ENCODE measurements around the gene METTL3. TPM values are rescaled to one million over a fixed set of nuclear protein-coding genes. Genes with fewer than 3 reads are reported as not detected.
A peak's percentile ranks its signal among the peaks of the same experiment; 100 is the strongest.

The METTL3 gene
- total RNA-seq, 8 experiments from 2014 or later = 26.6 to 76.2 (median 49.8) TPM

DNA sequence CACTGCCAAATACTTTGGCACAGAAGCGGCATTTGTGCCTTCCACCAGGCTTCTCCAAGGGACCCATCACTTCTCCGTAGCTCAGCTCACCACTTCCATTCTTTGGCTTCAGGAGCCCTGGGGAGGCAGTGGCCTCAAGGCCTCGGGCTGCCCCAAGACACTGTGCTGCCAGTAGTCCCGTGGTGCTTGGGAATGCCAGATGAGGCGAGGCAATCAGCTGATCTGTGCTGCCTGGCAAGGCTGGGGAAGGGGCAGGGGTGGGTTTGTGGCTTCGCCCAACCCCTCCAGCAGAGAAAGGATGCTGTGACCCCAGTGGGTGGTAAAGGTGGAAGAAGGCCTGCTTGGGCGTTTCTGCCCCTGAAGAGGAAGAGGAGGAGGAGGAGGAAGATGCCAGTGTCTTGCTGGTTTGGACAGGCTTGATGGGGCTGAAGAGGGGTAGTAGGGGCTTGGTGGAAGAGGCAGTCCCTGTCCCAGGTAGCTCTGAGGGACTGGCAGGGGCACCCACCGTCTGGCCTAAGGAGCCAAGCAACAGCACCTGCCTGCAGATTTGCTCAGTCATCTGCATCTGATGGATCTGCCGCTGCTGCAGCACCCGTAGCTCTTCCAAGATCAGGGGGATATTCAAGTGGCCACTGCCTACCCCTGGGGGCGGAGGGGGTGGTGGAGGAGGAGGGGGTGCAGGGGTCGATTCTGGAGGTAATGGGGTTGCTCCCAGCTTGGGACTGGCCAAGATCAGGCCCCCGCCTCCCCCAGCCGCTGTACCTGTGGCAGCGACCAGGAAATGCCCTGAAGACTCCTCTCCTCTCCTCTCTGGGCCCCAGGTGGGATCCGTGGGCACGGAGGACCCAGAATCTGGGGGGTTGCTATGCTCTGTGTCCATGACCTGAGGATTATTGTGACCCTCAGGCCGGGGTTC lies 13.7 kb upstream of the METTL3 start:
- in situ Hi-C loops (cut with MboI; ENCODE audit: low pct_unique_long_range_greater_than_20kb in 2 of 9, low sequenced_read_pairs in 9 of 9, unreplicated experiment in 9 of 9) = no loop called here
- peaks cover 18 to 20% of the 10 kb centered on the region in 2 donors for H3K4me1 ChIP-seq (replicated peaks in 1 of 2)
- no peak for ATAC-seq (replicated peaks in 6 of 8)
- H3K4me3 ChIP-seq = peak overlapping the region; percentile 69 to 99 (median 83)
- H3K27ac ChIP-seq = peak overlapping the region; percentile 91 to 92
- WGBS, 10 experiments = 40 to 100% (median 82%) methylated on average over 1 to 6 of the region's 18 CpGs; no CpG with 5 or more reads in 5 of the 10 experiments

DNA sequence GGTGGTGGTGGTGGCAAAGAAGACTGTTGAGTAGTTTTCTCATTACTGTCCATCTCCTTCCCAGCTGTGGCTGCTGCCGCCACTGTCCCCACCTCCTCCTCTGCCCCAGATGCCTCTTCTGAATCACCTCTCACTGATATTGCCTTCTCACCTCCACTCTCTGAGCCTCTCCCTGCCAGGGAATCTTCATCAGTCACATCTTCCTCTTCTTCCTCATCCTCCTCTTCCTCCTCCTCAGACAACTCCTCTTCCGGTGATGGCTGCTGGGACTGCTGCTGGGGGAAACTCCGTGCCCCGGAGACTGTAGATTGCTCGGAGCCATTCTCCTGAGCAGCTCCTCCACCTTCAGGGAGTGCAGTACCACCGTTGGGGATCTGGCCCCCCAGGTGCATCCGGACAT lies 12.1 kb upstream of the METTL3 start:
- Histone ChIP-seq H3K4me3 (no peak overlapping the region), H3K4me1 (replicated peaks in 1 of 2) (peaks cover 24 to 27% of the 10 kb centered on the region in 2 donors), H3K27ac (no peak overlapping the region)
- 17 to 100% (median 82%) methylated on average over 1 to 6 of the region's 7 CpGs; no CpG with 5 or more reads in 4 of the 10 experiments for WGBS, 10 experiments
- in situ Hi-C loops (cut with MboI; ENCODE audit: low pct_unique_long_range_greater_than_20kb in 2 of 9, low sequenced_read_pairs in 9 of 9, unreplicated experiment in 9 of 9) = no loop called here
- no peak for ATAC-seq (replicated peaks in 6 of 8)

DNA sequence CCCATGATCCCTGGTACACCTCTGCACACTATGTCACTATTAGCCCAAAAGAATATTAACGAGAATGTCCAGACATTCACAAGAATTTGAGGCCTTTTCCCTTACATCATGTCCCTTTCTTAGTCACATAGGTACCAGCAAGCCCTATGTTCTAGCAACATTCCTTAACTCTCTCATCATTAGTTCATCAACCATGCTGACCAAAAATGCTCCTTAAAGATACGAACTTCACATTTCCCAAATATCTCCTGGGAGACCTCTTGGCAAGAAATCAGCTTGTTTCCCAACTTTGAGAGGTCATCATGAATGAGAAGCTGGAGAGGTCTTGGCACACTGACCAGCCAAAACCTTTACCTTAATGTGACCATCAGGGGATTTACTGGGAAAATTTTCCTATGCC lies 10.4 kb upstream of the METTL3 start:
- H3K4me1 ChIP-seq (replicated peaks in 1 of 2) = peaks cover 20 to 21% of the 10 kb centered on the region in 2 donors
- WGBS, 10 experiments = 0 to 100% (median 80%) methylated on average over 1 to 2 of the region's 2 CpGs; no CpG with 5 or more reads in 3 of the 10 experiments
- H3K27ac ChIP-seq = no peak overlapping the region
- in situ Hi-C loops (cut with MboI; ENCODE audit: low pct_unique_long_range_greater_than_20kb in 2 of 9, low sequenced_read_pairs in 9 of 9, unreplicated experiment in 9 of 9) = no loop called here
- no peak overlapping the region for H3K4me3 ChIP-seq
- ATAC-seq (replicated peaks in 6 of 8) = no peak

DNA sequence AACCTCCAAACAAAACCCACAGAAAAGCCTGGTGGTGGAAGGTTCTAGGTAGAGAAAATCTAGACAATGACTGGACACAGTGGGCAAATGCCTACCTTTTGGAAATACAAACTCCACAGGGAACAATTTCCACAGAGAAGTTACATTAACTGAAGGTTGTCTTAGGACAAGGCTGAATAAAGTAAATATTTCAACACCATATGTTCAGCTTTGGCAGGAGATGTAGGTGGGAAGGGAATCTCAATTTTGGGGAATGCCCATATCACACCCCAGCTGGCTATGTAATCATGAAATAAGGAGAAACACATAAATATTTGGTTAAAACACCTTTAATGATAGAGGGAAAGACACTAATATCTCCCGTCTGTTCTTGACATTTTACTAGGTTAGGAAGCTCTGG lies 9.6 kb upstream of the METTL3 start:
- 43 to 100% (median 80%) methylated on average over 1 of the region's 1 CpG; no CpG with 5 or more reads in 5 of the 10 experiments for WGBS, 10 experiments
- Histone ChIP-seq H3K4me1 (replicated peaks in 1 of 2) (peaks cover 20 to 21% of the 10 kb centered on the region in 2 donors), H3K27ac (no peak overlapping the region), H3K4me3 (no peak overlapping the region)
- in situ Hi-C loops (cut with MboI; ENCODE audit: low pct_unique_long_range_greater_than_20kb in 2 of 9, low sequenced_read_pairs in 9 of 9, unreplicated experiment in 9 of 9) = no loop called here
- ATAC-seq (replicated peaks in 6 of 8) = no peak

DNA sequence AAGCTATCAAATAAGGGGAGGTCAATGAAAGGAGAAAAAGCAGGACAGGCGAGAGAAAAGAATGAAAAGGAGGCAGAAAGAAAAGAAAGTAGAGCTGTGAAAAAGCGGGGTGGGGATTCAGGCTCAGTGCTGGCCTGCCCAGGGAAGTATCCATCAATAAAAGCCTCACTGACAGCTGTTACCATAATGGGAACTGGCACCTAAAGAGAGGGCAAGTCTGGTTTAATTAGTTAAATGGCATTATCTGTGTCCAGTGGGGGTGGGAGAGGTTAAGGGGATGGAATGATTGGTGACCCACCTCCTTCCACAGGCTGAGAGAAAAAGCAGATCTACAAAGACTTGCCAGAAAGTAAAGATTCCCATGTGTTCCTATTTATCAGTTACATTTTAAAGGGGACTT lies 7.6 kb upstream of the METTL3 start:
- 12 to 63% (median 30%) methylated on average over 2 of the region's 2 CpGs; no CpG with 5 or more reads in 1 of the 10 experiments for whole genome bisulfite sequencing, 10 experiments
- Histone ChIP-seq H3K4me1 (replicated peaks in 1 of 2) (peaks cover 14 to 17% of the 10 kb centered on the region in 2 donors), H3K4me3 (no peak overlapping the region), H3K27ac (no peak overlapping the region)
- ATAC-seq (replicated peaks in 6 of 8) = peak in 4 of 8 experiments; percentile 10 to 40 (median 32)
- in situ Hi-C loops (cut with MboI; ENCODE audit: low pct_unique_long_range_greater_than_20kb in 2 of 9, low sequenced_read_pairs in 9 of 9, unreplicated experiment in 9 of 9) = no loop called here

DNA sequence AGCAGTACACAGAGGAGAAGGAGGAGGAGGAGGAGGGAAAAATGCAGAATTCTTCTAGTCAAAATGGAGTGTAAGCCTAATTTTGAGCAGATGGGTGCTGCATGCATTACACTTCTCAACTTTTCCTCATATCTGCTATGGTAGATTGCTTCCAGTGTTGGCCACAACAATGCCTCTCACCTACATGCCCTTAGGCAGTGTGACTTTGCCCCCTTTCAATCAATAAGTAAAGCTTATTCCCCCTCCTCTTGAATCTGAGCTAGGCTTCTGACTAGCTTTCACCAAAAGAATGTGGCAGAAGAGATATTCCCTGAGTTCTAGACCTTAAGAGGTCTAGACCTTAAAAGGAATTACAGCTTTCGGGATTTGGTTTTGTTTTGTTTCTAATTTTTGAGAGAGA lies 3.2 kb upstream of the METTL3 start:
- WGBS, 10 experiments = 80 to 100% (median 92%) methylated on average over 1 of the region's 1 CpG; no CpG with 5 or more reads in 6 of the 10 experiments
- H3K4me1 ChIP-seq (replicated peaks in 1 of 2) = peaks cover 15 to 16% of the 10 kb centered on the region in 2 donors

DNA sequence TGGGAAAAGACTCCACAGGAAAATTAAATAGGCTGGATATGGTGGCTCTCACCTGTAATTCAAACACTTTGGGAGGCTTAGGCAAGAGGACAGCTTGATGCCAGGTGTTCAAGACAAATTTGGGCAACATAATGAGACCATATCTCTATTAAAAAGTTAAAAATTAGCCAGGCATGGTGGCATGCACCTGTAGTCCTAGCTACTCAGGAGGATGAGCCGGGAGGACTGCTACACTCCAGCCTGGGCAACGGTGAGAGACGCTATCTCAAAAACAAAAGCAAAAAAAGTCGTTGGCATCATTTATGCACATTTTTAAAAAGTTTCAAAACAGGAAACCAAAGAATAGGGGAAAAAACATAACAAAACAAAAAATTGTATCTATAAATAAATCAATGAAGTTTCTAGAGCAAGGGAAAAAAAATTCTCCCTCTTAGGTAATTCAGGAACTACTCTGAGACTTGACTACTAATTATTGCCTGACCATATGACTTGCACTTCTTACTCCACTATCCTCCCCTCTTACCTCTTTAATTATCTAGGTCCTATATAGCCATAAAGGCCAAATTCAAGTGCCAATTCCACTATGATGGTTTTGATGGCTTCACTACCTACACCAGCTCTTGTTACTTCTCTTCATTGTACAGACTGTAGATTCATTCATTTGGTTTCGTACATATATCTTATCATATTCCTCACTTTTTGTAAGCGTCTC lies 1.6 kb downstream of the METTL3 start:
- 68 to 95% (median 80%) methylated on average over 1 to 6 of the region's 6 CpGs for WGBS, 10 experiments
- peaks cover 8 to 9% of the 10 kb centered on the region in 2 donors for H3K4me1 ChIP-seq (replicated peaks in 1 of 2)
- no peak overlapping the region for H3K27ac ChIP-seq
- ATAC-seq (replicated peaks in 6 of 8) = no peak
- in situ Hi-C loops (cut with MboI; ENCODE audit: low pct_unique_long_range_greater_than_20kb in 2 of 9, low sequenced_read_pairs in 9 of 9, unreplicated experiment in 9 of 9) = loop anchor here in 1 of 9 experiments (10.0 kb wide), 1 partner anchor 45 kb away; no protein-coding TSS in a partner anchor
- H3K4me3 ChIP-seq = peak overlapping the region in 3 of 5 donors; percentile 70 to 82 (median 73)

More for the DNA sequence above, 3.2 kb upstream of the METTL3 start:
- ATAC-seq (replicated peaks in 6 of 8) = no peak
- Histone ChIP-seq H3K4me3 (no peak overlapping the region), H3K27ac (no peak overlapping the region)
- in situ Hi-C loops (cut with MboI; ENCODE audit: low pct_unique_long_range_greater_than_20kb in 2 of 9, low sequenced_read_pairs in 9 of 9, unreplicated experiment in 9 of 9) = no loop called here

DNA sequence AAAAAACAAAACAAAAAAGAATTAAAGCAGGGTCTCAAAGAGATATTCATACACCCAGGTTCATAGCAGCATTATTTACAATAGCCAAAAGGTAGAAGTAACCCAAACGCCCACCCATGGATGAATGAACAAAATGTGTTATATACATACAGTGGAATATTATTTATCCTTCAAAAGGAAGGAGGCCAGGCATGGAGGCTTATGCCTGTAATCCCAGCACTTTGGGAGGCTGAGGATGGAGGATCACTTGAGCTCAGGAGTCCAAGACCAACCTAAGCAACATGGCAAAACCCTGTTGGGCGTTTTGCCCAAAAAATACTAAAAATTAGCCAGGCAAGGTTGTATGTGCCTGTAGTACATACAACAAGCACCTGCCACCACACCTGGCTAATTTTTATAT lies 4.6 kb downstream of the METTL3 start:
- WGBS, 10 experiments = 40 to 100% (median 85%) methylated on average over 1 to 2 of the region's 2 CpGs; no CpG with 5 or more reads in 4 of the 10 experiments
- in situ Hi-C loops (cut with MboI; ENCODE audit: low pct_unique_long_range_greater_than_20kb in 2 of 9, low sequenced_read_pairs in 9 of 9, unreplicated experiment in 9 of 9) = loop anchor here in 1 of 9 experiments (10.0 kb wide), 1 partner anchor 48 kb away; no protein-coding TSS in a partner anchor
- Histone ChIP-seq H3K4me3 (no peak overlapping the region), H3K4me1 (replicated peaks in 1 of 2) (peaks cover 6 to 8% of the 10 kb centered on the region in 2 donors), H3K27ac (no peak overlapping the region)
- ATAC-seq (replicated peaks in 6 of 8) = no peak

DNA sequence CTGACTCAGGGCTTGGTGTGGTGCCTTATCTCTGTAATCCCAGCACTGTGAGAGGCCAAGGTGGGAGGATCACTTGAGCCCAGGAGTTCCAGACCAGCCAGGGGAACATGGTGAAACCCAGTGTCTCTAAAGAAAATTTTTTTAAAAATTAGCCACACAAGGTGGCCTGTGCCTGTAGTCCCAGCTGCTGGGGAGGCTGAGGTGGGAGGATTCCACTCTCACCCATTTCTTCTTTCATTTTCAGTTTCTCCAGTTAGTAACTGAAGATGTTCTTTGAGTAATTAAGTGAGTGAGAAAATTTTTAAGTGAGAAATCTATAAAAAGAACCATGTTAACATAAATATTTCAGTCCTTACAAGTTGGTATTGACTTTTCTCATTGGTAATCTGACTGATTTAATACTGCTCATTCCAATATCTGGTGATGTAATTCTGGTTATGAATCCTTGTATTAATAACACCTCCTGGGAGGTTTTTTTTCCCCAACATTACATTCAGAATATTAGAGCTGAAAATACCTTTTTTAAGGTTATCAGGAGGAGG lies 6.1 kb downstream of the METTL3 start:
- Histone ChIP-seq H3K4me1 (replicated peaks in 1 of 2) (peaks cover 4 to 5% of the 10 kb centered on the region in 2 donors), H3K27ac (no peak overlapping the region), H3K4me3 (no peak overlapping the region)
- peak in 2 of 8 experiments; percentile 18 to 45 for ATAC-seq (replicated peaks in 6 of 8)
- in situ Hi-C loops (cut with MboI; ENCODE audit: low pct_unique_long_range_greater_than_20kb in 2 of 9, low sequenced_read_pairs in 9 of 9, unreplicated experiment in 9 of 9) = loop anchor here in 1 of 9 experiments (10.0 kb wide), 1 partner anchor 50 kb away; no protein-coding TSS in a partner anchor

DNA sequence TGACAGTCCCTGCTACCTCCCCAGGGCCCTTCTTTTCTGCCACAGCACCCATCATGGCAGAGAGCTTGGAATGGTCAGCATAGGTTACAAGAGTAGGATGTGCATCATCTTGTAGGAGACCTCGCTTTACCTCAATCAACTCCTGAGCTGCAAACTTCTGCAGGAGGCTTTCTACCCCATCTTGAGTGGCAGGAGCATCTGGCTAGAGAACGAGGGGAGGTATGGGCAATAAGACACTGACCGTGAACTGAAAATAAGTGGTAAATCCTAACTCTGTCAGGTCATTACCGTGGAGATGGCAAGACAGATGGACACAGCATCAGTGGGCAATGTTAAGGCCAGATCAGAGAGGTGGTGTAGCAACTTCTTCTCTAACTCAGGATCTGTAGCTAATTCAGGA lies 7.8 kb downstream of the METTL3 start:
- H3K4me1 ChIP-seq (replicated peaks in 1 of 2) = no peaks in the 10 kb centered on the region
- WGBS, 10 experiments = 60 to 100% (median 100%) methylated on average over 1 to 2 of the region's 4 CpGs; no CpG with 5 or more reads in 3 of the 10 experiments
- in situ Hi-C loops (cut with MboI; ENCODE audit: low pct_unique_long_range_greater_than_20kb in 2 of 9, low sequenced_read_pairs in 9 of 9, unreplicated experiment in 9 of 9) = loop anchor here in 1 of 9 experiments (10.0 kb wide), 1 partner anchor 51 kb away; no protein-coding TSS in a partner anchor
- H3K4me3 ChIP-seq = no peak overlapping the region
- ATAC-seq (replicated peaks in 6 of 8) = no peak
- no peak overlapping the region for H3K27ac ChIP-seq

DNA sequence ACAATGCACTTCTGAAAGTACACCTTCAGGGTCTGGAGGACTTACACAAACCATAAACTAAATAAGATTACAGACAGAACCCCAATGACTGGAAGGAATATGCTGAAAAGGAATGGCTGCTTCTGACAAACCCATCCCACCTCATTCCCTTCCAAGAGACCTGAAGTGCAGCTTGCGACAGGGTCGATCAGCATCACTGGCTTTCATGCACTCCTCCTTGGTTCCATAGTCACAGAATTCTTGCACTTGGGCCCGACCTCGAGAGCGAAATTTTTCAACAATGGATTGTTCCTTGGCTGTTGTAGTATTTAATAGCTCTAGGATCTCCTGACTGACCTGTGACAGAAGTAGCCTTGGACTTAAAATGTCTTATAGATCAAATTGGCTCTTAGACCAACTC lies 9.6 kb downstream of the METTL3 start:
- no peak for ATAC-seq (replicated peaks in 6 of 8)
- Histone ChIP-seq H3K4me1 (replicated peaks in 1 of 2) (no peaks in the 10 kb centered on the region), H3K4me3 (no peak overlapping the region), H3K27ac (no peak overlapping the region)
- 82 to 100% (median 100%) methylated on average over 1 to 4 of the region's 5 CpGs; no CpG with 5 or more reads in 5 of the 10 experiments for WGBS, 10 experiments
- in situ Hi-C loops (cut with MboI; ENCODE audit: low pct_unique_long_range_greater_than_20kb in 2 of 9, low sequenced_read_pairs in 9 of 9, unreplicated experiment in 9 of 9) = loop anchor here in 1 of 9 experiments (10.0 kb wide), 1 partner anchor 53 kb away; no protein-coding TSS in a partner anchor

DNA sequence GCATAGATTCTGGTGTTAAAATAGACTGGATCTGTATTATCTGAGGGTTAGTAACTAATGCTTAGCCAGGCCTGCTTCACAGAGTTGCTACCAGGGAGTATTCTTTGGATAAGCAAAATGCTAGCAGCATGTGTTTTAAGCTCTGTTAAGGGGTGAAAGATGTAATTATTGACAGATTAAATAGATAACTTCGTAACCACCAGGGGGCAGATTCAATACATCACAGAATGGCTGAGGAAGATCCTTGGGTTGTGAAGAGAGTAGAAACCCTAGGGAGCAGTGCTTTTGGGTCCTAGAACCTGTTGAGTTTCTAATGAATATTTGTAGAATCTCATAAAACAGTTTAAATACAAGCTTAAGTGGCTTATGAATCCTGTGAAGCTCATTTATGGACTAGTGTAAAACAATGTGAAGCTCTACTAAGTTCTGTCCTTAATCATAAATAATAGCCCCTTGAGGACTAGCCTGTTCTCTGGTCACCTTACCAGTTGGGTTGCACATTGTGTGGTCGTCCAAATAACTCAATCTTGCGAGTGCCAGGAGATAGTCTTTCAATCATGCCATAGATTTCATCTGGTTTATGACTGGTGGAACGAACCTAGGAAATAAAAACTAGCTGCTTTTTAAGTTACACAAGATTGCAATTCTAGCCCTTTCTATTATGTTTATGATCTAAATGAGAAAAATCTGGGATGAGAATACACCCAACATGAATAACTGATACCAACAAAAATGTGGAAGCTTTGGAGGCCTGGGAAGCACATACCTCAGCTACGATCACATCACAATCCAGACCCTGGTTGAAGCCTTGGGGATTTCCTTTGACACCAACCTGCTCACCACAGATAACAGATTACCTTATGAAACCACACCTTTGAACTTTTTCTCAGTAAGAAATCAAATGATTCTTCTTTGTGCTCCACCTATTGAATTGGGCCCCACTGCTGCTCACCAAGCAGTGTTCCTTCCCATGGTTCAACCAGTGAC lies 12.3 kb downstream of the METTL3 start:
- in situ Hi-C loops (cut with MboI; ENCODE audit: low pct_unique_long_range_greater_than_20kb in 2 of 9, low sequenced_read_pairs in 9 of 9, unreplicated experiment in 9 of 9) = no loop called here
- ATAC-seq (replicated peaks in 6 of 8) = peak in 7 of 8 experiments; percentile 36 to 92 (median 68)
- Histone ChIP-seq H3K4me3 (no peak overlapping the region), H3K27ac (no peak overlapping the region), H3K4me1 (replicated peaks in 1 of 2) (no peaks in the 10 kb centered on the region)
- 43 to 82% (median 57%) methylated on average over 2 to 5 of the region's 5 CpGs for WGBS, 10 experiments
